HG03575 (cell line): ENCODE data around the gene ATP8A2.
"Not testable (repeated sequence)": the region's sequence is repeated elsewhere in the genome, so short reads cannot be mapped to it uniquely, and the experiment has no call there.

Experiments used
- ATAC-seq: cut with Tn5 transposase; IDR thresholded peaks from one replicate; pipeline ENCODE4 v1.9.1; 2021; ENCODE audit not compliant: unreplicated experiment, insufficient number of reproducible peaks, low FRiP score; ENCODE audit errors: extremely low read depth

Gene ATP8A2

DNA sequence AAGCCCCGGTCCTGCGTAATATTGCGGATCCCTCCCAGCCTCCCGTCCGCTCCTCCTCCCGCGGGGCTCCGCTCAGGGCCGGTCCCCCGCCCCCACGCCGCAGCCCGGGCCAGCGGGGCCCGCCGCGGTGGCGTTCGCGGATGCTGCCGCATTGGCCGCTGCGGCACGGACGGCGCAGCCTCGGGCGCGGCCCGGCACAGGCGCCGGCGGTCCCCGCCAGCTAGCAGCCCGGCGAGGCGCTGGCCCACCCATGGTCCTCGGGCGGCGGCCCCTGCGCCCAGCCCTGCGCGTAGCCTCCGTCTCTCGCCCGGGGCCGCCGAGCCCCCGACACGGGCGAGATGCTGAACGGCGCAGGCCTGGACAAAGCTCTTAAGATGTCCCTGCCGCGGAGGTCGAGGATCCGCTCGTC is at the start of gene ATP8A2:
Gene ATP8A2 (plus strand): TSS at position 100 of the 409 bp plus-strand sequence. CDS start 239 bp downstream, at position 339.
- no peak for ATAC-seq

DNA sequence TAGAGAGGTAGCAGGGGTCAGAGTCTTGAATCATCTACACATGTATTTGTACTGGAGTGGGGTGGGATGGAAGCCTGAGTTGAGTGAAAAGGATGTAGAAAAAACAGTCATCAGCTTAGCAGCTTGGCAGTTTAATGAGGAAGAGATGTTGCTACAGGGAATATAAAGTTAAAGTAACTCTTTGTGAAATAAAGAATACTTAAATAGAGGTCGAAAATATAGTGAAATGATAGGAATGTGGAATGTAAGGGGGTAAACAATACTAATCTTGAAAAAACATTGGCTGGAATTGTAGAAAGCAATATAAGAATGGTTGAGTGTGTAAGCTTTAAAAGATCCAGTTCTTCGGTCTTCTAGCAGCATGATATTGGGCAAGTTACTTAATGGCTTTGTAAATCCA is 47.7 kb upstream of the ATP8A2 start:
- ATAC-seq, result no peak

DNA sequence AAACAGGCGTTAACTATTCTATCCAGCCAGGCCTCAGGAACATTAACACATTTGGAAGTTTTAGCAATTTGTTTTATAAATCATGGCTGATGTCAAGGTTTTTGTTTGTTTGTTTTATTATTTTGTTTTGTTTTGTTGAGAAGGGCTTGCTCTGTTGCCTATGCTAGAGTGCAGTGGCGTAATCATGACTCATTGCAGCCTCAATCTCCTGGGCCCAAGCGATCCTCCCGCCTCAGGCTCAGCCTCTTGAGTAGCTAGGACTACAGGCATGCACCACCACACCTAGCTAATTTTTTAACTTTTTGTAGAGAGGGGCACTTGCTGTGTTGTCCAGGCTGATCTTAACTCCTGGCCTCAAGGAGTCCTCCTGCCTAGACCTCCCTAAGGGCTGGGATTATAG is 42.1 kb upstream of the ATP8A2 start:
- no peak for ATAC-seq

DNA sequence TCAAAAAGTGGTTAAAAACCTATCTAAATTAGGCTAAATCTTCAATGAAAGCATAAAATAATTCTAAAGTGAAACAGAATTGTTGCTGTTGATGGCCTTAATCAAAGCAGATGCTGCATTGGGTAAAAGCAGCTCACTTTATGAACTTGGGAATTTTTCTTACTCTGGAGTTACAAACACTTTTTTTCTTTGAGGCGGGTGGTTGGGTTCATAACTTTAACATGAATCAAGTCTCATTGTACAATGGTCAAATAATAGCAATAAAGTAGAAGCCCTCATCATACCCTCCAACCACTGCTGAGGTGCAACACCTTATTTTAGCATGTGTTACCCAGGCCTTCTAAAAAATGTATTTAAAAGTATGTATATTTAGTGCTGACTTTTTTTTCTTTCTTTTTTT is 41.2 kb upstream of the ATP8A2 start:
- no peak for ATAC-seq

DNA sequence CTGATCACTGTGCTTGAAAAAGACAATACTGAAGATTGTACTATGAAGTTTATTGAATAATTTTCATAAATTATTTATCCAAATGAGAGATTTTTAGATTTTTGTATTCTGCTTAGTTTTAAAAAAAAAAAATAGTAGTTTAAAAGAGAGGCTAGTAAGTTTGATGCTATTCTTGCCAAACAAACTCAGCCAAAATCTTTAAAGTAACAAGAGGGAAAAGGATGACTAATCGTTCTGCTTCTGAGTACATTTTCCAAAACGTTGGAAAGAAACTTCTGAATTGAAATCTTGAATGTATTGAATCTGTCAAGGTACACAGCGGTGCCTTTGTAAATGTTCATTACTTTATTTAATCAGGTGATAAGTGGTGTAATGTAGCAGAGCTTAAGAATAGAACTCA is 35.9 kb upstream of the ATP8A2 start:
- no peak for ATAC-seq

DNA sequence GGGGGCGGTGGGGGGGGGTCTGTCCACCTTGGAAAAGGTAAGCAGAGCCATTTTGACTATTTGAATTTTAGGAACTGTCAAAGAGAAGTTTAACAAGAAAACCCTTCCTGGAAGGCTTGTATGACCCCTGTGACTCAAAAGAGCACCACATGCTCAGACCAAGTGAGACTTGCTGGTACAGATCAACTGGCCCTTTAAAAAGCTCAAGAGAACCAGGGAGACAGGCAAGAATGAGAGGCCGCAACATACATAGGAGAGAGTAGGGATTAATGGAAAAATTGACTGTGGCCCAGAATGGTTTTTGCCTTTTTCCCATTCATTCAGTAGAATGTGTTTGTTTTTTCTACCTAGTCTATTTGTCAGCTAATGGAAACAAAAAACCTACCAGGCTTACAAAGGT is 26.2 kb upstream of the ATP8A2 start:
- no peak for ATAC-seq

DNA sequence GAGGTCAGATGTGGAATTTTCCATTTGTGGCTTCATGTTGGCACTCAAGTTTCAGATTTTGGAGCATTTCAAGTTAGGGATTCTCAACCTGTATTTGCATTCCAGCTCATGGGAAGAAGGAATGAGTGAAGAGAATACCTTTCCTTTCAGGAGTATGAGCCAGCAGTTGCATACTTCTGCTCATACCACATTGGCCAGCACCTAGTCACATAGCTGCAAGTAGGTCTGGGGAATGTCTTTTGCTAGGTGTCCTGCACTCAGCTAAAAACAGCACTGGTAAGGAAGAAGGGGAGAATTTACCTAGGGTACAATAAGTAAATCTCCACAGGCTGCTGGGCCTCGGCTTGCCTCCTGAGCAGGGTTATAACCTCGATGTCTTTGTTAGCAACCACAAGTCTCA is 24.6 kb upstream of the ATP8A2 start:
- ATAC-seq, result no peak

DNA sequence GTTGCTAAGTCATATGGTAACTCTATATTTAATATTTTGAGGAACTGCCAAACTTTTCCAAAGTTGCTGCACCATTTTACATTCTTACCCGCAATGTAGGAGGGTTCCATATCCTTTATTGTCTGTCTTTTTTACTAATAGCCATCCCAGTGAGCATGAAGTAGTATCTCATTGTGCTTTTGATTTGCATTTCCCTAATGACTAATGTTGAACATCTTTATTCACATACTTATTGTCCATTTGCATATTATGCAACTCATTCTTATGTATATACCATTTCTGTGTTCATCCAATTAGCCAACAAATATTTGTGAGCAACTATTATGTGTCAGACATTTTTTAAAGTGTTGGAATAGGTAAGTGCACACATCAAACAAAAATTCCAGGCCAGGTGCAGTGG is 20.4 kb upstream of the ATP8A2 start:
- ATAC-seq, result no peak

DNA sequence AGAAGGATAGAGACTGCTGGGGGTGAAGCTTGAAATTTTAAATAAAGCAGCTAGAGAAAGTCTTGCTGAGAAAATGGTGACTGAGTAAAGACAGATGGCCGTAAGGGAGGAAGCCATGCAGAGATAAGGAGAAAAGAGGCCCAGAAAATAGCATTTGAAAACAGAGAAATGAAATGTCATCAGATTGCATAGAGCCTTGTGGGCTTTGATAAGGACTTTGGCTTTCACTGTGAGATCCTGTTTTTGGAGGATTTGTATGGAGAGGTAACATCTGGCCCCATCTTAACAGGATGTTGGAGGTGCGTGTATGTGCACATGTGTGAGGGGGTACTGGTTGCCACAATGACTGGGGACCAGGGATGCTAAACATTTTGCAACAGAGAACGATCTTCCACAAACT is 19.5 kb upstream of the ATP8A2 start:
- no peak for ATAC-seq

DNA sequence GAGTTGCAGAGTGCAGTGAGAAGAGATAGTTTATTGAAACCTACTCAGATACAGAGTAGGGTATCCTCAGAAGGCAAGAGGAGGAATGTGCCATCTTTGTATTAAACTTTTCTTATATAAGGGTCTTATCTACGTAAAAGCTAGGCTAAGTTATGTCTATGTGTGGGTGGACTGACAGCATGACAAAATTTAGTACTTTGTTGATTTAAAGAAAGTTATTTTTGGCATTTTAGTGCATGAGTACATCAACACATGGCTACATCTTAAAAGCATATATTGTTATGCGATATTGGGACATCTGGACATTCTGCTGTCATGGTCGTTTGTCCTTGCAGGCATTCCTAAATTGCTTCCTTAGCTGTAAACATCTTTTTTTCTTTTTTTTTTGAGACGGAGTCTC is 19.0 kb upstream of the ATP8A2 start:
- ATAC-seq, result no peak

DNA sequence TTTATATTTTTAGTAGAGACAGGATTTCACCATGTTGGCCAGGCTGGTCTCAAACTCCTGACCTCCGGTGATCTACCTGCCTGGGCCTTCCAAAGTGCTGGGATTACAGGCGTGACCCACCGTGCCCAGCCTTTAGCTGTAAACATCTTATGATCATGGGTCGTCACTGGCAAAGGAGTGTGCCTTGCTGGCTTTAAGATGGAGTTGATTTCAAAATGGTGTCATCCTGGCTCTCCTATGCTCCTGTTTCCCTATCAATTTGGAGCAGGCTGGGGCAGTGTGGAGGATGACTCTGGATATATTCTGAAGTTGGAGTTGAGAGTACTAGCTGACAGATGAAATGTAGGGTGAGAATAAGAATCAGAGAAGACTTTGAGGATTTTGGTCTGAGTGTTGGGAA is 18.4 kb upstream of the ATP8A2 start:
- ATAC-seq, result no peak

DNA sequence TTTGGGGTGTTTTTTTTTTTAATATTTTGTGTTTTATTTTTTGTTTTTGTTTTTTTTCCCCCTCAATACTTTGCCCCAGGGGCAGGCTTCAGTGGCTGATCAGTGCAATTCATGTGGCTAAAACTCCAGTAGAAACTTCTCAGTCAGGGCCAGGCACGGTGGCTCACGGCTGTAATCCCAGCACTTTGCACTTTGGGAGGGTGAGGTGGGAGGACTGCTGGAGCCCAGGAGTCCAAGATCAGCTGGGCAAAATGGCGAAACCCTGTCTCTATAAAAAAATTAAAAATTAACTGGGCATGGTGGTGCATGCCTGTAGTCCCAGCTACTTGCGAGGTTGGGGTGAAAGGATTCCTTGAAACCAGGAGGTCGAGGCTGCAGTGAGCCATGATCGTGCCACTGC is 17.4 kb upstream of the ATP8A2 start:
- no peak for ATAC-seq

DNA sequence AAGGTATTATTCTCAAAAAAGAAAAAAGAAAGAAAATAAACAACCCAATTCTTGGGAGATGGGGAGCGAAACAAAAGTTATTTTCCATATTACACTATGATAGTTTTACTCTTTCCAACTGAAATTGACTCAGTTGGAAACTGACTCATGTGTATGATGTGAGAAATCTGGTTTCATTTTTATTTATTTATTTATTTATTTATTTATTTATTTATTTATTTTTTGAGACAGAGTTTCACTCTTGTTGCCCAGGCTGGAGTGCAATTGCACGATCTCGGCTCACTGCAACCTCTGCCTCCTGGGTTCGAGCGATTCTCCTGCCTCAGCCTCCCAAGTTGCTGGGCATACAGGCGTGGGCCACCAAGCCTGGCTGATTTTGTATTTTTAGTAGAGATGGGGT is 11.3 kb upstream of the ATP8A2 start:
- ATAC-seq, result not testable (repeated sequence)

DNA sequence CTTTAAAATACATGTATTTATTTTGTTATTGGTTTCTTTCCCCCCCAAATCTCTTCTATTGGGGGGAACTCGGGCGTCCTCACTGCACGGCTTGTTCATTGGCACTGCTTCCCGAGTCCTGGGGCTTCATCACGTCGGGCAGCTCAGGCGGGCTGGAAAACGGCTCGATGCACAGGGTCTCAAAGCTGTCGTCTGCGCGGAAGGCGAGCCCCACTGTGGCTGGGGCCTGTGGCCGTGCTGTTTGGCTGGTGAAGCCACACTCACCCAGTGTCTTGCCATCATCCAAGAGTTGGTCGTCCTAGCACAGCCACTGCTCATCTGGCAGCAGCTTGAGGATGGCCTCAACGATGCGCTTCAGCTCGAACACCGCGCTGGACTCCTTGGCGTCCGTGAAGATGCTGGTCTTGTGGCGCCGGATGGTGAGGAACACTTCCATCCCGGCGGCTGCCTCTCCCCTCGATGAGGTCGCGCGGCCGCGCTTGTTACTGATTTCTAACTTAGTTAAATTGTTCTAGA is 6.0 kb upstream of the ATP8A2 start:
- no peak for ATAC-seq

DNA sequence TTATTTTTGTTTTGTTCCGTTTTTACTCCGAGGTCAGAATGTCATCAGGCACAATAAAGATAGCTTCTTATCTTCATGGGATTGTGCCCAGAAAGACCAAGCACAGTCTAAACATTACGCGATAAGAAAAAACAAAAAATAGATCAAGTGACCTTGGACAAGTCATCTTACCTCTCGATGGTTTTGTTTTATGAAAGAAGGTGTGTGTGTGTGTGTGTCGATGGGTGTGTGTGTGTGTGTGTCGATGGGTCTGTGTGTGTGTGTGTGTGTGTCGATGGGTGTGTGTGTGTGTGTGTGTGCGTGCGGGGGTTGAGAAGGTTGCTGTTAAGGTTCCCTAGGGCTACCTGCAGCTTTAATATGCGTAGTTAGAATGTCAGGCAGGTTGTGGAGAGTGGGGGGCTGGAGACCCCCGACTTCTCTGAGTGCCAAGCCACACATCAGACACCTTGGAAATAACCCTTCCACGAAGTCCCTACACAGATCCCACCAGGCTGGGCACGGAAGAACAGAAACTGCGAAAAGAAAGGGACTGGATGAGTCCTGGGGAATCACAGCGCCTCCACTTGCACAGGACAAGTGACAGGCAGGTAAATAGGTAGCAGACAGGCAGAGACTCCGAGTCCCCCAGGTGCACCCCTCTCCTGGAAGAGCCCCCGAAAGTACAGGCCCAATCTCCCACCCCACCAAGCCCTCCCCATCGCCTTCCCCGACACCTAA is 458 bp upstream of the ATP8A2 start:
- no peak for ATAC-seq

DNA sequence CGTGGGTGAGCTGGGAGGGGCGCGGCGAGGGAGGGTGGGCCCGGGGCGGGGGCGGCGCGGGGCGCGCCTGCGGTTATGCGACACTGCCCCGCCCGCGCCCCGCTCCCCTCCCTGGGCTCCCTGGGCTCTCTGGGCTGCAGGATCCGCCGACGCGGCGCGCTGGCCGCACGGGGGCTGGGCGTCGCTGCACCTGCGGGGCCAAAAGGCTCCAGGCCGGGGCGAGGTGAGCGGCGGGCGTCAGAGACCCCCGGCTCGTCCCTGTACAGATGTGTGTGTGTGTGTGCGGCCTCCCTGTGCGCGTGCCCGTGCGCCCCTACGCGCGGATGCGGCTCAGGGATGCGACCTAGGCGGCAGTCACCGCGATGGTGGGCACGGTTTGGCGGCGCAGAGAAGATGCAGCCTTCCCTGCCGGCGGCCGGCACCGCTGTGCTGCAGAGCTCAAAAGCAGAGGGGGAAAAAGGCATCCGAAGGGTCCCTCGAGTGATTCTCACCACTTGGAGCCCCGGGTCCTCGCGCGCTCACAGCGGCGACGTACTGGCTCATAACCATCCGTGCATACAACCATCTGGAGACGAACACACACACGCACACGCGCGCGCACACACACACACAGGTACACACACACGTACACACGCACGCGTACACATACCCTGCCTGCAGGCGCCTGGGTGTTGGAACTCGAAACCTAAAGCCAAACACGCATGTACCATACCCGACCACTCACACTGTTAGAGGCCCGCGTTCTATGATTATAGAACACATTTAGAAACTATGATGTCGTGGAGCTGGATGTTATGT is 709 bp downstream of the ATP8A2 start:
- ATAC-seq, result no peak

DNA sequence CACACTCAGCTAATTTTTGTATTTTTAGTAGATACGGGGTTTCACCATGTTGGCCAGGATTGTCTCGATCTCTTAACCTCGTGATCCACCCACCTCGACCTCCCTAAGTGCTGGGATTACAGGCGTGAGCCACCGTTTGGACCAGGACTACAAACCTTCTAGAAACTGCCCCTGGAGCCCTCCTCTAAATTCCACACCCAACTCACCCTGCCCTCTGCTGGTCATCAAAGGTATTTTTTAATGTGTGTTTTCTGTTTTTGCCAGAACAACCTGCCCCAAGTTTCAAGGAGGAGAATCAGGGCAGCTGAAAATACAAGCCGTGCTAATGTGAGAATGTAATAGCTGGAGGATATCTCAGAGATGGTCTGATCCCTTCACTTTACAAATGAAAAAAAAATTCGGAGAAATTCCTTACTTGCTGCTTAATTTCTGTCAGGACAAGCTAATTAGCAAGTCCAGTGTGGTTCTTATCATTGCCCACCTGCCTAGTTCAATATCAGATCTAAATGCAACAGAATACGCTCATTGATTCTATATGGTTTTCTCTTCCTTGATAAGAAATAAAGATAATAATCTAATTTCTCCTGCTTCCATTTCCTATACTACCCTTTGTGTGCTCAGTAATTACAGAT is 4.1 kb downstream of the ATP8A2 start:
- no peak for ATAC-seq

DNA sequence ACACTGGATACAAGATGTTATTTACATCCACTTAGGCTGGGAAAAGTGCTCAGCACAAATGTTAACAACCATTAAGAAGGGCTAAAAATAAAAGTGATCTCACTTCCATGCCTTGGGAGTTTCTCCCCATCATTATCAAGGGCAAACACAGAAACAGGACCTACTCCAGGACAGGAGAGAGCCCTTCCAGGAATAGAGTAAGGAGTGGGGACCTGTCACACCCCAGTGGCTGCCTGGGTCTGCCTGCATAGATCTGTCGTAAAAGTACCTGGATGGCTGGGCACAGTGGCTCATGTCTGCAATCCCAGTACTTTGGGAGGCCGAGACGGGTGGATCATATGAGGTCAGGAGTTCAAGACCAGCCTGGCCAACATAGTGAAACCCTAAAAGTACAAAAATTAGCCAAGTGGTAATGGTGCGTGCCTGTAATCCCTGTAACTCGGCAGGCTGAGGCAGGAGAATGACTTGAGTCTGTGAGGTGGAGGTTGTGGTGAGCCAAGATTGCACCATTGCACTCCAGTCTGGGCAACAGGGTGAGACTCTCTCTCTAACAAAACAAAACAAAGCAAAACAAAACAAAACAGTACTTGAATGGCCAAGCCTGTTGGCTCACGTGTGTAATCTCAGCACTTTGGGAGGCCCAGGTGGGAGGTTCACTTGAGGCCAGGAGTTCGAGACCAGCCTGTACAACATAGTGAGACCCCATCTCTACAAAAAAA is 5.6 kb downstream of the ATP8A2 start:
- no peak for ATAC-seq

DNA sequence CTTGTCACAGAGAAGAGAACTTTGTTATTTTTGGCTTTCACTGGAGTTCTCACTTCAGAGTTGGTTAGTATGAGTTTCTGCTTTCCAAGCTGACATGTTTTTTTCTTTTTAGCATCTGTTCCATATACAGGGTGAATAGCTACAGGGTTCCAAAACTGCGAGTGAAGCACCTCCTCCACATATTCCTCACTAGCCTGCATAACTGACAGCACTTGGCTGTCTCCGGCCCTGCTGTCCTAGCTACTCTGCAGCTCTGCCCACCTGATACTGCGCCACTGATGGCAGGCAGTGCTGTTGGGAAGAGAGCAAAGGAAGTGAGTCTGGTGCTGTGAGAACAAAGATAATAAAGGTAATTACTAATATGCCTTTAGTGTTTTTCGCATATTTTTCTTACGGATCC is 6.8 kb downstream of the ATP8A2 start:
- no peak for ATAC-seq
